ENCODE measurements around the gene NANP.

- TF ChIP-seq, protein P1, sequence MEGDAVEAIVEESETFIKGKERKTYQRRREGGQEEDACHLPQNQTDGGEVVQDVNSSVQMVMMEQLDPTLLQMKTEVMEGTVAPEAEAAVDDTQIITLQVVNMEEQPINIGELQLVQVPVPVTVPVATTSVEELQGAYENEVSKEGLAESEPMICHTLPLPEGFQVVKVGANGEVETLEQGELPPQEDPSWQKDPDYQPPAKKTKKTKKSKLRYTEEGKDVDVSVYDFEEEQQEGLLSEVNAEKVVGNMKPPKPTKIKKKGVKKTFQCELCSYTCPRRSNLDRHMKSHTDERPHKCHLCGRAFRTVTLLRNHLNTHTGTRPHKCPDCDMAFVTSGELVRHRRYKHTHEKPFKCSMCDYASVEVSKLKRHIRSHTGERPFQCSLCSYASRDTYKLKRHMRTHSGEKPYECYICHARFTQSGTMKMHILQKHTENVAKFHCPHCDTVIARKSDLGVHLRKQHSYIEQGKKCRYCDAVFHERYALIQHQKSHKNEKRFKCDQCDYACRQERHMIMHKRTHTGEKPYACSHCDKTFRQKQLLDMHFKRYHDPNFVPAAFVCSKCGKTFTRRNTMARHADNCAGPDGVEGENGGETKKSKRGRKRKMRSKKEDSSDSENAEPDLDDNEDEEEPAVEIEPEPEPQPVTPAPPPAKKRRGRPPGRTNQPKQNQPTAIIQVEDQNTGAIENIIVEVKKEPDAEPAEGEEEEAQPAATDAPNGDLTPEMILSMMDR (optimal IDR thresholded peaks at IDR 0.05 in 1 of 3, IDR thresholded peaks at IDR 0.05 in 1 of 3, conservative IDR thresholded peaks at IDR 0.05 in 1 of 3; ENCODE audit: extremely low read depth in 1 of 3, insufficient read depth in 2 of 3, low read length in 3 of 3) = peak in 1 of 3 experiments; percentile 12
- no peak for TF ChIP-seq EZH2 (IDR thresholded peaks at IDR 0.05; ENCODE audit: low read length)
Observed at GRCh38 chr20:25623736-25624499, at the start of gene NANP.
